Fibroblast of upper back skin (primary cell): Measurements from ENCODE around the gene PTPRM.
A peak's percentile ranks its signal among the peaks of the same experiment; 100 is the strongest.

Experiments
- DNase-seq: peaks from one replicate; pipeline ENCODE4 v3.0.0-alpha.2; 2013

Gene PTPRM

DNA sequence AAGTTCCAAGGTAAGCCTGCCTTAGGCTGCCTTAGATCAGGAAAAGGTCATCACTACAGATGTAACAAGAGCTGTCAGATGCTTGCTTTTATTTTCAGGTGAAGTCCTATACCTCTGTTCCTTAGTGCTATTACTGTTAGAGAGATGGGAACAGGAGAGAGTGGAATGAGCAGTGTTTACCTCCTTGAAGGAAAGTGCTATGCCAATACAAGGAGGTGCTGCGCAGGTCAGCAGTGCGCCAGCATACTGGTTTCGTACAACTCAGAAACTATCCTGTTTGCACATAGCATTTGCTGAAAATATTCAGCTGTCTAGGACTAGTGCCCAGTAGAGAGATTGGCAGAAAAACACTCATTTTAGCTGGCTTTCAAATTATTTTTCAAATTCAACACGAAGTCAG lies 629.1 kb downstream of the PTPRM start:
- no peak for DNase-seq

DNA sequence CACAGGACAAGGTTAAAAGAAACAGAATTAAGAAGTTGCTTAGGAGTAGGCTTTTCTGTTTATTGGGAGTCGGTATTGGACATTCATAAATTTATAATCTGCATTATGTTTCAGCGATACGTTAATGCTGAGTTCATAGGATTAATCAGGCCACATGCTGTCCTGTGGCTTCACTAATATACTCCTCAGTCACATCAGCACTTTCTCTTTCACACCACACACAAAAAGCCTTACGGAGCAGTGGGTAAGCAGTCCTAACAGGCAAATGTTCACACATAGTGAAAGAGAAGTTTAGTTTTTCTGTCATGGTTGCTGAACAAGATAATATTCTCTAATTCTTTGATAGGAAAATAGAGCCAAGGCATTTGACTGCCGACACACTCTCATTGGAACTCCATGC lies 630.4 kb downstream of the PTPRM start:
- DNase-seq = no peak

DNA sequence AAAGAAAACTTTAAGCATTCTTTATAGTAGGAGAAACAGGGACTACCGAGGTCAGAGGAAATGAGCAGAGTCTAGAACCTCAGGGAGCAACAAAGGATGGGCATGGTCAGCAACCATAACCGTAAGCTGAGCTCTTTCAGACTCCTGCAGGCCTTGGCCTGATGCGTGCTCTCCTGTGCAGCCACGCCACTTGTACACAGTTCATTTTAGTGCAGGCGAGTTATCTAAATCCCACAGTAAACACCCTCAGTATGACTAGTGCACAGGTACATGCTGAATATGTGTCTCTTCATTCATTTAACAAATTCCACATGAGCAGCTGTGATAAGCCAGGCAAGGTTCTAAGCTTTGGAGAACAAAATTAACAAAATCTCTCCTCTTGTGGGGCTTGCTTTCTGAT lies 640.9 kb downstream of the PTPRM start:
- no peak for DNase-seq

GRCh38 chr18:8208716-8209115 lies 641.6 kb downstream of the PTPRM start:
- no peak for DNase-seq

GRCh38 chr18:8212896-8213780 lies 646.0 kb downstream of the PTPRM start:
- peak; percentile 61 for DNase-seq

DNA sequence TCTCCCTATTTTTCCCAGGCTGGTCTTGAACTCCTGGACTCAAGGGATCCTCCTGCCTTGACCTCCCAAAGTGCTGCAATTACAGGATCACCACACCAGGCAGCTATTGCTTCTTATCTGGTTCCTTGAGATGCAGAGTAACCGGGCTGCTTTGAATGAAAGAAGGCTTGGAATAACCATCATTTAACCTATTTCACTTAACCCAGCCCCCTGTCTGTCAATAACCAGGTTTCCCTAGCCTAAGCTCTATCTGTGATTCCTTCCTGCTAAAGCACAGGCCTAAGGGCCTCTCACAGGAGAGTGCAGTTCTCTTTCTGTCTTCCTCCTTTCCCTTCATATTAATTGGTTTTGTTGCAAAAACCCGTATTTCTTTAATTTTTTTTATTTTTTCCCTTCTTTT lies 648.6 kb downstream of the PTPRM start:
- DNase-seq = no peak

DNA sequence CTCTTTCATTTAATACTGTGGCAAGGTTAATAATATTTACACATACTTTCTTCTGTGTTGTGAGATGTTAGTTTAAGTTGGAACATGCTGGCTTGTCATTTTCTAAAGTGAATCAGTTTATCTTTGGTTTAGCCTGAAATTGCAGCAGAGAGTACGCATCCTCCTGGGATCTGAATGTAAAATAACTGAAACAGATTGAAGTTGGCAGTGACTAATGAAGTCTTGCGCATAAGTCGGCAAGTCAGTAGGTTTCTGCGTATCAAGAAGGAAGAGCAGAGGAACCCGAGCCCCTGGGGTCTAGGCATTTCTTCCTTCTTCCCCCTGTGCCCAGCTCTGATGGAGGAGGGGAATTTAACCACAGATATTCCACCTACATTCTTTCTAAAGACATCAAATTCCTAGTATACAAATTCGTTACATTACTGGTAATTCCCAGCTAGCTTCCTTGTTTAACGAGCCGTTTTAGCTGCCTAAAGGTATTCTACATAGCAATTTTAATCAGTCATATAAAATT lies 650.0 kb downstream of the PTPRM start:
- peak; percentile 41 for DNase-seq

DNA sequence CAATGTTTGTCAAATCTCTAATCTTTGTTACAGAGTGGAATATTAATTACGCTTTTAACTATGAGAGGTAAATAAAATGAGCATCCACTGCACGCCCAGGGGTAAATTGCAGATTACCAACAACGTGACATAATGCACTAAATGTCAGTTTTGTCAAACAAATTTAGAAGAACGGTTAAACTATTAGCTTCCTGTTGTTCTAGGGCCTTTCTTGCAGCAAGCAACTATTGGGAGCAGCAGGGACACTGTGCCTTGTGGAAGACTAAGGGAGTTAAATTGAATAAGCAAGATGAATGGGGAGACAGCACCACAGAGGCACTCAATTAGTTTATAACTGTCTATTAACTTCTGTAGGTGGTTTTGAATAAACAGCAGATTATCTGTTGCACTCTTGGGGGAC lies 651.1 kb downstream of the PTPRM start:
- DNase-seq = no peak

DNA sequence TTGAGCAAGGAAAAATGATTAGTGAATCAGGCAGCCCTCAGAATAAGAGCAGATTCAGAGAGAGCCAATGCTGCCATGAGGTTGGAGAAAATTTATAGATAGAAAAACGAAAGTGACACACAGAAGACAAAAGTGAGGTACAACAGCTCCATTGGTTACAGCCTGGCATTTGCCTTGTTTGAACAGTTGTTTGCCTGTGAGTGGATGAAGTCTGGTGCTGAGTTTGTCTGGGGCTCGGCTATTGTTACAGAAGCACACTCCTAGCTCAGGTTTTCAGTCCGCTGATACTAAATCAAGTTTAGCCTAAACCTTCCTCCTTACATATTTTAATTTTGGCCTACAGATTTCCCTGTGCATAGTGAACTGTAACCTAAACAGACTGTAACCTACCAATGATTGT lies 654.3 kb downstream of the PTPRM start:
- no peak for DNase-seq

GRCh38 chr18:8224576-8224975 lies 657.5 kb downstream of the PTPRM start:
- no peak for DNase-seq

DNA sequence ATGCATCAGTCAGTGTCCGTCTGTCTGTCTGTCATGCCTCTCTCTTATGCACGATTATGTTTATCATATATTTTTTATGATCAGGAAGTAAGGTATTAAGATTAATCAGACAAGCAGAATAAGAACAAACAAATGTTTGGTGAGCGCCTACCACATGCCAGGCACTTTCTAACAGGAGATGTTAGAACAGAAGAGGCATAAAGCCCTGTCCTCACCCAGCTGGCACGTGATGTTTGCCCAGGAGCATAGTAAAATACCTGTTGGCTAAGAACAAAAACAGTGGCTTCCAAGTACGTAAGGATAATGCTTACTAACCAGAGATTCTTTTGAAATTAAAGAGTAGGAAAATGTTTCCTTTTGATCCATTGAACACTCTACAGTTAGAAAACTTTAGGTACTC lies 661.9 kb downstream of the PTPRM start:
- no peak for DNase-seq

DNA sequence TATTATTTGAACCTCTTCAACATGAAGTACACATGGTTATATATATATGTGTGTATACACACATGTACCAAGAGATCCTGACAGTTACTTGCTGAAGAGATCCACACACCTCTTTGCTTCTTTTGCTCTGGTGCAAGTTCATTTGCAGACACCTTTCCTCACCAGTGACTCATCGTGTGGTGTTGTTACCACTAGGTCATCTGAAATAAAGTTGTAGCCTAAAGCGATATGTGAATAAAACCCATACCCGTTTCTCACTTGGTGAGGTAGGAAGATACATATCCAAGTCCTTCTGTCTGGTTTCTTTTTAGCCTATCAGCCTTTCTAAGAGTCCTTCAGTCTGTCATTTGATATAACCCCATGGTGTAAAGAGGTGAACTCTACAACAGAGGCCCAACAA lies 662.7 kb downstream of the PTPRM start:
- no peak for DNase-seq

DNA sequence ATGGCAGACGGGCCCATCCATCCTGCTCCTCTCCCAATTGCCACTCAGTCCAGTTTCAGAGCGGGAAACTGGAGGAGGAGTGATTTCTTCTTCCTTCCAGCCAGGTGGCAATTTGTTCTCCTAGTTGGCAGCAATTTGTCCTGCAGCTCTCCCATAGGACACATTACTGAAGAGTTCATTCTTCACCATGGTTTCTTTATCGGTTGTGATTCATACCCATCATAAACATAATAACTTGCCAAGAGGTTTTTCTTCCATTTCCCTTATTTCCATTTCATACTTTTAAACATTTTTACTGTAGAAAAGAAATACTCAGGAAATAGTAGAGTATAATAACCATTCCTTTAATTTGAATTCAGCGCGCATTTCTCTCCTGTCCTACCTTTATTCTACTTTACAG lies 664.2 kb downstream of the PTPRM start:
- no peak for DNase-seq

DNA sequence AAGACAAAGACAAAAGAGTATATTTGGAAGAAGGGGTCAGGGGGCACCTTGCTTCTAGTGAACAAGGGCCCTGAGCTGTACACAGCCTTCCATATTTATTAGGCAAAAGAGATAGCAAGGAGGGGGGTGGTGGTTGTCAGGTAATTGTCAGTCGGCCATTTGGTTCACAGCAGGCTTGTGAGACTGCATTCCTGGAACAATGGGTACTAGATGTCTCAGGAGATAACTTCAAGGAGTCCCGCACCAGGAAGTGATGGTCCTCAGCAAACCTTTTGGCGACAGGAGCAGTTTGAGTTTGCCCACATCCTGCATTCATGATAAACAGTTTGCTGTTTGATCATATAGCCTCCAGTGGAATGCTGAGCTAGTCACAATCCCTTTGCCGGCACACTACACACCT lies 665.7 kb downstream of the PTPRM start:
- DNase-seq = no peak

DNA sequence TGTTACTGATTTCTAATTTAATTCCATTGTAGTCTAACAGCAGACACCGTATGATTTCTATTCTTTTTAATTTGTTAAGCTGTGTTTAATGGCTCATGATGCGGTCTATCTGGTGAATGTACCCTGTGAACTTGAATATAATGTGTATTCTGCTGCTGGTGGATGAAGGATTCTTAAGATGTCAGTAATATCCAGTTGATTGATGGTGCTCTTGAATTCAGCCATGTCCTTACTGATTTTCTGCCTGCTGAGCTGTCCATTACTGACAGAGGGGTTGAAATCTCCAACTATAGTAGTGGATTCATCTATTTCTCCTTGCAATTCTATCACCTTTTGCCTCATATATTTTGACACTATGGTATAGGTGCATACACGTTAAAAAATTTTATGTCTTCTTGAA lies 668.8 kb downstream of the PTPRM start:
- no peak for DNase-seq

- DNase-seq = no peak
Measured at GRCh38 chr18:8238507-8238906, 671.4 kb downstream of the PTPRM start.

DNA sequence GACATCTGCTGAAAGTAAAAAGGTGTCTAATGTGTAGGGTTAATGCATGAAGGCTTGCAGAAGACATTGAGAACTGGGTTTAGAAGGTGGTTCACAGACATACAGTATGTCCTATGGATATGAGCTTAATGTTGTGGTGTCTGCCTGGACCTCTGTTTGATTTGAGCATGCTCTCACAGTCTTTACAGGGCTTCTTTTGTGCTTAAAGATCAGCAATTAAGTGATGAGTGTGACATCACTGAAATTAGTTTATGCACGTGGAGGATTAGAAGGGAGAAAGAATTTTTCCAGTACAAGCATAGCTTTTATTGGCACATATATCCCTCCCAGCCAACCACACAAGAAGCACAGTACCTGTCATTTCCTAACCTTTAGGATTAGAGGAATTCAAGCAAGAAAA lies 674.6 kb downstream of the PTPRM start:
- DNase-seq = no peak

- DNase-seq = no peak
Measured at GRCh38 chr18:8242151-8242696, 675.1 kb downstream of the PTPRM start.

- no peak for DNase-seq
Measured at GRCh38 chr18:8247700-8248099, 680.6 kb downstream of the PTPRM start.

- no peak for DNase-seq
Measured at GRCh38 chr18:8248576-8248975, 681.5 kb downstream of the PTPRM start.

DNA sequence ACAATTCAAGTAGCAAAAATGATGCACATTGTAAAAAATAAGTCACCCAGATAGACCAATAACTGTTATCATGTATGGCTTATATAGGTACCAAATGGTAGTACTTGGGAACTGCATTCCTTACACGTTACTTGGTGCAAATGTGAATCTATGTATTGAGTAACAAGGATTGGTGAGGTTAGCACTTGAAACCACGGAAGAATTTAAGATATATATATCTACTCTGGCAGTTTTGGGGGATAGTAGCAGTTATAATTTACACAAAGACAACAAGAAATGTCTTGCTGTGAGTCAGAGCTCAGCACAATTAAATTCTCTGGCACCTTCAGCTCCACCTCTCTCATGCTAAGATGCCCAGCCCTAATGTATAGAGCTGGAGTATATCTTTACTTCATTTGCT lies 682.7 kb downstream of the PTPRM start:
- peak; percentile 64 for DNase-seq

DNA sequence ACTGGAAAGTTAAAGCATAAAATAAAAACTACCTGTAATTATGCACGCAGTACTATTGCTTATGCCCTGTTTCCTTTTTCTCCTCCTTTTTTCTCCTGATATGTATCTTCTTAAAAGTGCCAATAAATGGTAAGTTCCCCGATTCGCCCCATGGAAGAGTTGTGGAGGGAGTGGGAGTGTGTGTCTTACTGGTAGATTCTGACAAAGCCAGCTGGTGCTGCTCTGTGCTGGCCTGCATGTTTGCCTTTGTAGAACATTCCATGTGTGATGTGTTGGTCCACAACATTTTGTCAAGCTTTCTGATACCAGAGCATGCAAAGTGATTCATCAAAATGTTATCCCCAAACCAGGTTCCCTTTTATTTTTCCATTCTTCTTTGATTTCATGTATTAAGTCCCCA lies 685.3 kb downstream of the PTPRM start:
- DNase-seq = peak; percentile 7

DNA sequence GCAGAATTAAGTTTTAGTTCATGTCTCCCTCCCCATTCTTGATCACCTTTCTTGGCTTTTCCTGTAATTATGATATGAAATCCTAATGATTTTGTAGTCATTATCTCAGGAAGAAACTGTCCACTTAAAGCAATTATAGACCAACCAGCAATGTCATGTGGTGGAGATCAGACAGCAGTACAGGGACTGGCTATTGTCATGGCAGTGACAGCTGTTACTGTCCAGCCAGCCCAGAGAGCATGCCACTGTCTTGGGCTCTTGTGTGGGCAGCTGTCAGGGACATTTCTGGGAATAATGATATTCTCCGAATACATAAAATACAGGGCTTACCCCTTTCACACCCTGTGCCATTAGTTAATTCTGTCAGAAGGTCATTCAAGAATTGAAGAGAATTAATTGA lies 686.8 kb downstream of the PTPRM start:
- no peak for DNase-seq

GRCh38 chr18:8254654-8255053 lies 687.5 kb downstream of the PTPRM start:
- DNase-seq = peak; percentile 39
